Measurements from ENCODE around the gene EXOC8.

Gene EXOC8

GRCh38 chr1:231369282-231369681 is 31.6 kb upstream of the EXOC8 start:
- DNase-seq (ENCODE audit: low read depth, low spot score): no peak
- ChIA-PET POLR2A (no interaction called here), CTCF (interaction anchor here (1.1 to 3.9 kb wide), 3 partner anchors 11 to 232 kb away, joined by 3 to 24 read pairs (median 3); no protein-coding TSS in a partner anchor)
- no peak overlapping the region for H3K4me3 ChIP-seq (ENCODE audit: low read depth, low read length)
- TF ChIP-seq CTCF (IDR thresholded peaks at IDR 0.05; ENCODE audit: insufficient read depth, low read length, missing control alignments): no peak

DNA sequence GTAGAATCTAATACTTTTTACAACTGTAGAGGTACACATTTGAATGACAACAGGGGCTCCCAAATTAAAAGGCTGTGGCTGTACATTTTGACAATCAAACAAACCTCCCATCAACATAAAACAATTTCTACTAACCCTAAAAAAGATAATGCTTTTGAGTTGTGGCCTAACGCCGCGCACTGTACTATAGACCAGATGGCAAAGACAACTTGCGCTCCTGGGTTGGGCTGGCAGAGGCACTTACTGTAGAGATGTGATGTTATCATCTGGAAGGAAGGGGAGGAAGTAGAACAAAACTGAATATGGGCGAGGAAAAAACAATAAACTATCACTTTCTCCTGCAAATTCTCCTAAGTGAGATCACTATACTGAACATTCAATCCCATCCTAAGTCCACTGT is 26.5 kb upstream of the EXOC8 start:
- ChIA-PET POLR2A (no interaction called here), CTCF (interaction anchor here (1.5 to 12.0 kb wide), 4 partner anchors 11 to 226 kb away, joined by 3 to 149 read pairs (median 7); no protein-coding TSS in a partner anchor)
- DNase-seq (ENCODE audit: low read depth, low spot score): no peak
- no peak overlapping the region for H3K4me3 ChIP-seq (ENCODE audit: low read depth, low read length)
- TF ChIP-seq CTCF (IDR thresholded peaks at IDR 0.05; ENCODE audit: insufficient read depth, low read length, missing control alignments): no peak

DNA sequence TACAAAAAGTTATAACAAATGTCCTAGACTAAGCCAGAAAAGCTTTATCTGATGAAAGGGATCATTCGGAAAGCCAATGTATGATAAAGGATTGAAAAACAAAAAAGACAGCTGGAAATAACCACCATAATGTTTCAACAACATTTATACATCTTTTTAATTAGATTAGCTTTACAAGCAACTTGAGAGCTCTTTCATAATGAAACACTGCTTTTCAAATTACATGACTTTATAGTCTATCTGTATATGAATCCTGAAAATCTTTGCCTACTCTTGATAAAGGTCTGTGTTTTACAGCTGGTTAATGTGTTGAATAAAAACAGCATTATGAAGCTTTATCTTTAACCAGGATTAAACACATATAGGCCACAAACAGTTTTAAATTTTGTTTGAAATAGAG is 26.0 kb upstream of the EXOC8 start:
- DNase-seq (ENCODE audit: low read depth, low spot score): no peak
- no peak overlapping the region for H3K4me3 ChIP-seq (ENCODE audit: low read depth, low read length)
- ChIA-PET CTCF (interaction anchor here (0.8 to 12.0 kb wide), 12 partner anchors 11 to 244 kb away, joined by 3 to 149 read pairs (median 4); no protein-coding TSS in a partner anchor), POLR2A (no interaction called here)
- TF ChIP-seq CTCF (IDR thresholded peaks at IDR 0.05; ENCODE audit: insufficient read depth, low read length, missing control alignments): no peak

DNA sequence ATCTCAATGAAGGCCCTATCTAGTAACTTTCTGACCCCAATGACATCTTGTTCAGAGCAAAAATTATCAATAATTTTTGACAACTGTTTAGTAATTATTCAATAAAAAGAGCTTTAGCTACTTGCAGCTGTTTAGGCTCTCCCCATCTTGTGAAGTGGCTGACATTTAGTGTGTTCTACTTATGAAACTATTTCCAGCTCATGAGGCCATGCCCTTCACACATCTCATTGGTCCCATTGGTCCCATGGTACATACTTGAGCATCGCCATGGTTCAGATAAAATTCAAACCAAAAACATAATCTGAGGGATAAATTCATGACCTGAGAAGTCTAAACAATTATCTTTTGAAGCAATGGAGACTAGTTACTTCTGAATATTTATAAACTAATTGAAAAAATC is 24.7 kb upstream of the EXOC8 start:
- POLR2A ChIA-PET: no interaction called here
- TF ChIP-seq CTCF (IDR thresholded peaks at IDR 0.05; ENCODE audit: insufficient read depth, low read length, missing control alignments): no peak
- H3K4me3 ChIP-seq (ENCODE audit: low read depth, low read length): no peak overlapping the region
- CTCF ChIA-PET: interaction anchor here (1.2 to 12.0 kb wide), 10 partner anchors 10 to 245 kb away, joined by 3 to 149 read pairs (median 5); no protein-coding TSS in a partner anchor
- DNase-seq (ENCODE audit: low read depth, low spot score): no peak

DNA sequence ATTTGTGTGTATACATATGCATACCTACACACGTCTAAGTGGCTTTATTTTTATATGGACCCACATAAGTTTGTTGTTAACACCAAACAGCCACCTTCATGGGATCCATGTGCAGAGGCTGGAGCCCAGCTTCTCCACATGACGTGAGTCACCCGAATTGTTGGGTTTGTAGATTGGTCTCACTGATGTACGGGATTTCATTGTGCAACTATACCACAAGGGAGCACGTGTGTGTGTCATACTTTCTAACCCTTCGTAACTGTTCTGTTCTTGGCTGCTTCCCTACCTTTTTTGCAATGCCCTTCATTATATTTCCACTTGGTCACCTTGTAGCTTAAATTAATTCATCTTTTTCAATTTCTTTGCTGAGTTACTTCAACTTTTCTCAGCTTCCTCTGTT is 21.5 kb upstream of the EXOC8 start:
- CTCF ChIA-PET: interaction anchor here (0.6 to 12.0 kb wide), 9 partner anchors 9 to 1884 kb away, joined by 3 to 149 read pairs (median 3); no protein-coding TSS in a partner anchor
- POLR2A ChIA-PET: no interaction called here
- peak; percentile 23 for DNase-seq (ENCODE audit: low read depth, low spot score)
- no peak overlapping the region for H3K4me3 ChIP-seq (ENCODE audit: low read depth, low read length)
- TF ChIP-seq CTCF (IDR thresholded peaks at IDR 0.05; ENCODE audit: insufficient read depth, low read length, missing control alignments): no peak

DNA sequence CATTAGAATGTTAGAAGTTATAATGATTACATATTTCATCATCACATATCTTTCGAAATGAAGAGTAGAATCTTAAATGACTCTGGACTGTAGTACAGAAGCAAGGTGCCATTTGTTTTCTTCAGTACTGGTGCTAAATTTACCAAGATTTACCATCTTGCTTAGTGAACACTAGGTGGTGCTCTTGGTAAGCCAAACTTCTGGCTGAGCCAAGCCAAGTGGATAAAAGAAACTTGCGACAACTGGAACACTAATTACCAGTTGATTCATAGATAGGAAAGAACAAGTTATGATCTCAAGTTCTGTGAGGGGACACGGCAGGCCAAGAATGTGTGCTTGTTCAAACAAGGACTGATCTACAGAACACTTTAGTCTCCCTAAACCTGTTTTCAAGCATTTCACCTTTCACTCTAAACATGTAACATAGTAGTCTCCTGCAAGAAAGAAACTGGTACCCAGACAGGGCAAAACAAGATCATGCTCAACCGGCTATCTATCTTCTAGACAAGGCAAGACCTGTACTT is 20.2 kb upstream of the EXOC8 start:
- DNase-seq (ENCODE audit: low read depth, low spot score): peak; percentile 37
- H3K4me3 ChIP-seq (ENCODE audit: low read depth, low read length): no peak overlapping the region
- TF ChIP-seq CTCF (IDR thresholded peaks at IDR 0.05; ENCODE audit: insufficient read depth, low read length, missing control alignments): peak; percentile 53
- CTCF ChIA-PET: interaction anchor here (0.7 to 12.0 kb wide), 32 partner anchors 8 to 246 kb away, joined by 3 to 149 read pairs (median 5); partner anchors contain the start of genes EXOC8 and SPRTN
- POLR2A ChIA-PET: no interaction called here

Measured in AG04449 (cell line).